GM12892 (cell line): ENCODE measurements around the gene AGRN.
"Not testable (repeated sequence)": the region's sequence is repeated elsewhere in the genome, so short reads cannot be mapped to it uniquely, and the experiment has no call there.

Experiments used
- DNase-seq: peaks from one replicate; pipeline ENCODE4 v3.0.0; 2011; ENCODE audit not compliant: insufficient read length
- FAIRE-seq: peaks from 2 replicates; lab custom pipeline; 2011; peaks lifted over from hg19 to GRCh38; lab: Jason Lieb, UNC
- POLR2A ChIP-seq: IDR thresholded peaks from 2 replicates; pipeline ENCODE4 v1.6.1; 2011; ENCODE audit warnings: low read depth, low read length, control low read depth
- POLR2AphosphoS5 ChIP-seq: IDR thresholded peaks from 2 replicates; pipeline ENCODE4 v1.6.1; 2011; ENCODE audit warnings: low read depth, low read length, control low read depth
- TAF1 ChIP-seq: IDR thresholded peaks from 2 replicates; pipeline ENCODE4 v1.6.1; 2011; ENCODE audit warnings: low read depth, mild to moderate bottlenecking, control low read depth, low read length, borderline replicate concordance

AGRN gene

DNA sequence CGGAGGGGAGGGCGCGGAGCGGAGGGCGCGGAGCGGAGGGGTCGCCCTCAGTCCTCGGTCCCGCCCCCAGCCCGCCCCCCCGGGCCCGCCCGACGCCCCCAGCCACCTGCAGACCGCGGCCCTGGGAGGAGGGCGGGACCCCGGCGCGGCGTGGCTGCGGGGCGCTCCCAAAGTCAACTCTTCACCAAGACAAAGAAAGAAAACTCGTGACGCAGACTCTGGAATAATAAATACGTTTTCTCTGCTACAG lies 21.2 kb upstream of the AGRN start:
- TF ChIP-seq POLR2AphosphoS5, result no peak
- TF ChIP-seq POLR2A, result no peak
- FAIRE-seq, result no peak
- no peak for DNase-seq

DNA sequence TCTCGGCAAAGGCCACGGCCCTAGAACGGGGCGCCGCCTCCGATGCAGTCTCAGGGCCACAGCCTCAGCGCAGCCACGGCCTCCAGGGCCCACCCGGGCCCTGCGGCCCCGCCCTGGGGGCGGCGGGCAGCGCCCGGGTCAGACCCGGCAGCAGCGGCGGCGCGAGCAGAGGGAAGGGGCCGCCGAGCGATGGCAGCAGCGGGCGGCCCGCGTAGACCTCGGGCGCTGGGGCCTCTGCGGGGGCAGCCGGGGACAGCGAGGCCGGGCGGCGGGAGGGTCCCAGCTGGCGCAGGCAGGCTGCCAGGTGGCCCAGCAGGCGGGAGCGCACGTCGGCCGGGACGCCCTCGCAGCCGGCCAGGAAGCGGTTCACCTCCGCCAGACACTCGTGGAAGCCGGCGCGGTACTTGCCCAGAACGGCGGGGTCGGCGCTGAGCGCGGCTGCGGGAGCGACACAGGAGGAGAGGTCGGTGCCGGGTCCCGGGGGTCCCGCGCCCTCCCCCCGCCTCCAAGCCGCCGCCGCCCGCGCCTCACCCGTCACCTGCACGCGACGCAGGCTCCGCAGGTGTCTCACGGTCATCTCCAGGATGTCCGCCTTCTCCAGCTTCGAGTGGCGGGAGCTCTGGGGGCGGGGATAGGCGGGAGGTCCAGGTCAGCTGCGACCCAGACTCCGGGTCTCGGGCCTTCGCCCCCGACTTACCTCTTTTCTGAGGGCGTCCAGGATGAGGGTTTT lies 20.8 kb upstream of the AGRN start:
- no peak for DNase-seq
- no peak for TF ChIP-seq POLR2A
- TF ChIP-seq TAF1, result no peak
- TF ChIP-seq POLR2AphosphoS5, result no peak
- FAIRE-seq, result no peak

DNA sequence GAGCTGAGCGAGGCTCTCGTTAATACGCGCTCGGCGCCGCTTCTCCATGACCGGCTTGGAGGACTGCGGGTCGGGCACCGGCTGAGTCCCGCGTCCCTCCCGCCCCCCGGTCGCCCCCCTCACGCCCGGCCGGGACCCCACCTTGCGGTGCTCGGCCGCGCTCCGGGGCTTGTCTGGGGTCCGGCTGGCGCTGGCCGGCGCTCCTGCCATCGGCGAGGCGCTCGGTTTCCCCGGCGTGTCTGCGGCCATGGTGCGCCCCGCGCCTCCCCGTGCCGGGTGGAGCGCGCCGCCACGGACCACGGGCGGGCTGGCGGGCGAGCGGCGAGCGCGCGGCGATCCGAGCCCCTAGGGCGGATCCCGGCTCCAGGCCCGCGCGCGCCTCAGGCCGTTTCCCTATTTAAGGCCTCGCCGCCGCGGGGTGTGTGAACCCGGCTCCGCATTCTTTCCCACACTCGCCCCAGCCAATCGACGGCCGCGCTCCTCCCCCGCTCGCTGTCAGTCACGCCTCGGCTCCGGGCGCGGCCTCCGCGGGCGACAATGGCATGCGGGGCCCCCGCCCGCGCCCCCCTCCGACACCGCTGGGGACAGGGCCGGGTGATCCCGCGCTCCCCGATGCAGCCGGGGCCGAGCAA lies 20.1 kb upstream of the AGRN start, which contains the start of gene HES4:
Gene HES4 (minus strand): TSS at position 373 of the 632 bp plus-strand sequence. CDS start 124 bp downstream, at position 249.
- FAIRE-seq, result no peak

DNA sequence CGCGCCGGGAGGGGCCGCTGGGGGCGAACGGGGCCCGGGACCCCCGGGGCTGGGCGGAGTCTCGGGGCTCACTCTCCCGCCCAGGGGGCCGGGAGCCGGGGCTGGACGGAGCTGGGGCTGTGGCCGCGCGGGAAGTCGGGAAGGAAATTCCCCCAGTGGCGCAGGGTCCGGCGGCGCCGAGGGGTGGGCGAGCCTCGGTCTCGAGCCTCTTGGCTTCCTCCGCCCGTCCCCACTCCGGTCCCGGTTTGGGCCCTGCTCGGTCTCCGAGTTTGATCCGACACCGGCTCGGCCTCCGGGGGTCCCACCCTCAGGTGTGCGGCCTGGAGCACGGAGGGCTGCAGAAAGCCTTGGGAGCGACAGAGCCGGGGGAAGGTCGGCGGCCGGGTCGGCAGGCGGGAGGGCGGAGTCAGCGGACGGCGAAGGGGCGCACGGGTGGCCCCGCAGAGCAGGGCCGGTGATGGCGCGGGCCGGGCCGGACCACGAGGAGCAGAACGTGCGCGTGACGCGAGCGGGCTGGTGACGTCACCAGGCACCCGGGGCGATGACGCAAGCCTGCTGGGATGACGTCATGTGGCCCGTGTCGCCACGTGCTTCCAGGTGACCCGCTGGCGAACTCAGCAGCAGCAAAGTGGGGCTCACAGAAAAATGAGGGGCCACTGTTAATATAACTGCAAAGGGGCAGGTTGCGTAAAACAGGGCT lies 19.4 kb upstream of the AGRN start:
- TF ChIP-seq TAF1 (no peak), POLR2AphosphoS5 (no peak), POLR2A (no peak)
- DNase-seq (peak; percentile 77), FAIRE-seq (peak; percentile 67)

More for the DNA sequence above, 20.1 kb upstream of the AGRN start, which contains the start of gene HES4:
- no peak for TF ChIP-seq TAF1
- DNase-seq, result no peak

DNA sequence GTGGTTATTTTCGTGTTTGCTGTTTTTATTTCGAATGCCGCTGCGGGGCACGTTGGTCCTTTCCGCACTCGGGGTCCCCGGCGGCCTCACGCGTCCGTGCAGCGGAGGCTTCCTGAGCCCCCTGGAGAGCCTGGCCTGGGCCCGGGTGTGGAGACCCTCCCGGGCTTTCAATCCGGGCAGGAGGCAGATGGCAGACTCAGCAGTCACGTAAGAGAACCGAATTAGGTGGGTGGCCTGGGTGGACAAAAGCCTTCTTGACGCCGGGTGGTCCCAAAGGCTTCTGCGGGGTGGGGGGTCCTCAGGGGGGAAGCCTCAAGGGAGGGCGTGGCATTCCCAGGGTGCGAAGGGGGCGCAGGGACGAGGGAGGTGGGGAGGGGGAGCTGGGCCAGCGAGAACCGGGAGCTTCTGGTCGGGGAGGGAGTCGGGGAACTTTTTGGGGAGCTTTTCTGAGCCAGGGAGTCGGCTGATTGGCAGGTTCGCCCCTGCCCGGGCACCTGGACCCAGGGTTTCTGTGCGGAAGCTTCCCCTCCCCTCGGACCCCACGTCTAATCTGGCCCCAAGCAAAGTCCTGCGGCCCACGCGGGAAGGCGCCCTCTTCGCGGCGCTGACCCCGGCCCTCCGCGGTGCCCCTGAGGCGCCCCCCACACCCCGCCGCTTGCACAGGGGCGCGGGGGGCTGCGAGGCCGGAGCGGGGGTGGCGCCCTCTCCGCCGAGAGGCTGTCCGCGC lies 18.7 kb upstream of the AGRN start:
- no peak for TF ChIP-seq POLR2A
- TF ChIP-seq POLR2AphosphoS5, result no peak
- TF ChIP-seq TAF1, result no peak
- DNase-seq, result no peak
- FAIRE-seq, result no peak

DNA sequence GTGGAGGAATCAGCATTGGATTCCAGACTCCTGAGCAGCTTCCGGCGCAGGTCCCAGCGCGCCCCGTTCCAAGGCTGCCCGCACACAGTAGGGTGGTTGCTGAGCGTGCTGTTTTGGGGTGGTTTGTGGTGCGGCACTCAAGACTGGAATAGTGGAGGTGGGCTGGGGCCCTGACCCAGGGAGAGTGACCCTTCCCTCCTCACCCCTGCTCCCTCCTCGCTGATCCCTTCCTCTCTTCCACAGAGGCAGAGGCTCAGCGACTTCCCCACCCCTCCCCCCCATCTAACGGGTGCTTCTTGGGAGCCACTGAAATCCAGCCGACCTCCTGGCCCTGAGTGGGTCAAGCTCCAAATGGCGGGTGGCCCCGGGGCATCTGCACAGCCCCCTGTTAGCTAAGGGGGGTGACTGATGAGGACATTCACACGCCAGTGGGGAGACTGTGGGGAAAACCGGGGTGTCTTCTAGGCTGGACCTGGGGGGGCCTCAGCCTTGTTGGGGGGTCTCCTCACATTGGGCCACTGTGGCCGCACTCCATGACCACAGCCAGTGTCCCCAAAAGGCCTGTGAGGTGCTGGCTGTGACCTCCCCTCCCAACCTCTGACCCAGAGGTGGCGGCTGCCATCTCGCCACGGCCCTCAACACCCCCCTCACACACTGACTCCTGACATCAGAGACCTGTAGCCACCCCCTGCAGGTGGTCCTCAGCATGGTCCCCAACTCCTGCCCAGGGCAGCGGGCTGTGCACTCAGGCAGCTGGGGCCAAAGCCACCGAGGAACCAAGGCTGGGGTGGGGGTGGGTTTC lies 16.1 kb upstream of the AGRN start:
- no peak for TF ChIP-seq TAF1
- TF ChIP-seq POLR2A, result no peak
- no peak for TF ChIP-seq POLR2AphosphoS5
- DNase-seq (no peak), FAIRE-seq (no peak)

DNA sequence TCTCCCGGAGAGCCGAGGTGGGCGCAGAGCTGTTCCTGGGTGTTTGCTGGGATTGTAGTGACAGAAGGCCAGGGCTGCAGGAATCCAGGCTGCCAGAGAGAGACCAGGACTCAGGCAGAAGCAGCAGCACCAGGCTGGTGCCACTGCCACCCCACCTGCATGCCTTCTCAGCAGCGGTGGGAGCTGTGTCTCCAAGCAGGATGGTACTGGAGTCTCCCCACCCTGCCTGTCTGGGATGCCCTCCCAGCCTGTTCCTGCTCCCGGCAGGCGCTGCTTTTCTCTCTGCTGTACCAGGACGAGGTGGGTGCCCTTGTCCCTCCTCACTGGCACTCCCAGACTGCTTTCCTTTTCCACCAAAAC lies 15.5 kb upstream of the AGRN start:
- DNase-seq, result no peak
- TF ChIP-seq POLR2AphosphoS5 (no peak), TAF1 (no peak), POLR2A (no peak)
- FAIRE-seq, result no peak

DNA sequence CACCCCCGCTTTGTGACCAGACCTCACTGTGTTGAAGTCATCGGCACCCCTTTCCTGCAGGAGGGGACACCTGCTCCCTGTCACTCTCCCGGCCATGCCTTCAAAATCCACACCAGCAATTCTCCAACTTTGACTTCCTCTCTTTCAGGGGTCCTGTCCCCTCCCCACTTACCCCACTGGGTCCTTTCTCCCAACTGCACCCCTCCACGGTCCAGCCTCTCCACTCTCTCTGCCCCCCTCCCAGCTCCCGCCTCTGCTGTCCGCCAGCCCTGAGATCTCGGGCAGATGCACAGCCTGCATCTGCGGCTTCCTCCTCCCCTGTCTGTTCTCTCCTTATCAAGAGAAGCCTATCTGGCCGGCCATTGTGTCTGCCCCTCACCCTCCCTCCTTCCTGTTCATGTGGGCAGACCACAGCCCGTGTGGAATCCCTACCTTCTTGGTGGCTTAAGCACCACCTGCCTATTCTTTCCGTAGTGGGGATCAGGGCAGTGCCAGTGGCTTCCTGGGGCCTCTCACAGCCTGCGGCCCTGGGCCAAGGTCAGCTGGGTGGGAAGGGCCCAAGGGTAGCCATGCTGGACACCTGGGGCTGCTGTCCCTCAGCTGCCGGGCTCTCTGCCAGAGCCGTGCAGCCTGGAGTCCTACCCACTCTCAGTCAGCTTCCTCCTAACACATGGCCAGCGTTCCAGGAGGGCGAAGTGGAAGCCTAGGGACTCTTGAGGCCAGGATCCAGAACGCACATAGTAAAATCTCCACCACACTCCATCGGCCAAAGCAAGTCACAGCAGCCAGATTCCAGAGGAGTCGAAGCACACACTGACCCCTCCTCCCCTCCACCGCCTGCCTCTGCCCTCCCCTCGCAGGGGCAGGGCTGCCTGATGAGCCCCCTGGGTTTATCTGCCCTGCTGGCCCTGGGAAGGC lies 14.9 kb upstream of the AGRN start:
- TF ChIP-seq POLR2A (no peak), POLR2AphosphoS5 (no peak), TAF1 (no peak)
- FAIRE-seq (peak; percentile 17), DNase-seq (no peak)

DNA sequence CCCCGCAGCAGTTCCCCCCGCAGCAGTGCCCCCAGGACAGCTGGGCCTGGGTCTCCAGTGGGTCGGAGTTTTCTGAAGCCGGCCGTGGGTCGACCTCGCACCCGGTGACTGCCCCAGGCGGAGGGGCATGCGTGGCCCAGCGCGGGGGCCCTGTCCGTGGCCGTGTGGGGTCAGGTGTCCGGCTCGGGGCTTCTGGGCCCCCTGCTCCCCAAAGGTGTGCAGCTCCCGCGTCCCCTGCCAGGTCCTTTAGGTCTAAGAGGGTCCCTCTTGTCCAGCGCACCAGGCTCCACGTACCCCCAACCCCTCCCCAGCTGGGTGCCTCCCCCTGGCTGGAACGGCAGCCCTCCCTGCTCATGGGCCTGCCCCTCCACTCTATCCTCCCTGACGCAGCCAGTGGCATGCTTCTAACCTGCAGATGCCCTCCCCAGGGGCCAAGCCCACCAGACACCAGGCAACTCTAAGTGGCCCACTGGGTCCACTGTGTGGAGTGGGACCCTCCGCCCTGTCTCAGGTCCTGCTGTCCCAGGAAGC lies 14.1 kb upstream of the AGRN start:
- no peak for TF ChIP-seq TAF1
- no peak for TF ChIP-seq POLR2AphosphoS5
- no peak for TF ChIP-seq POLR2A
- FAIRE-seq, result no peak
- no peak for DNase-seq

DNA sequence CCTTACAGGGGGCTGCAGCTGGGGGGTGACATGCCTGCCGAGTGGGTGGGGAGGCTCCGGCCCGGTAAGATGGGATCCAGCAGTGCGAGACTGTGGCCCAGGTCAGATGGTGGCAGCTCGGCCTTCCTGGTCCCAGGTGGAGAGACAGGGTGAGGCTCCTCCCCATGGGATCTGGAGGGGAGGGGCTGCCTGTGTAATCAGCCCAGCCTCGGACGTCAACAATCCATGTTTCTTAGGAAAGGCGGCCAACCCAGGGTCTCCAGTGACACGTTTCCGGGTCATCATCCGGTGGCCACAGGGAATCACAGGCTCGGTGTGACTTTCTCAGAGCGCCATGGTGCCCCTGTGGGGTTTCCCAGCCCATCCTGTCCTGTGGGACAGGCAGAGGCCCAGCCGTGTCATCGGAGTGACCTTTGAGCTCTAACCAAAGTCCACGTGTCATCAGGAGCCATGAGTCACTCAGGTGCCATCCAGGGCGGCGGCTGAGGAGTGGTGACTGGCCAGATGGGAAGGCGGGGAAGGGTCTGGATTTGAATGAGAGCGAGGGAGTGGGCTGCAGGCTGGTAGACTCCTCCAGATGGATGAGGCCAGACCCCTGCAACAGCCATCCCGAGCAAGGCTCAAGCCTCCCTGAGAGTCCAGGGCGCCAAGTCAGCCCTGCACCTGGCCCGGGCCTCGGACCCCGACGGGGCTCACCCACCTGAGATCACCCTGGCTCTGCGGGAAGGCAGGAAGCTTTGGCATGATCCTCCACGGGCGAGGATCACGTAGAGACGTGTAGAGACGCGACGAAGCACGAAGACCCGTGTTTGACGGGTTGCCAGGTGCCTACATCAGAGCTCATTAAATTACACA lies 13.4 kb upstream of the AGRN start:
- no peak for DNase-seq
- no peak for TF ChIP-seq POLR2AphosphoS5
- no peak for FAIRE-seq

DNA sequence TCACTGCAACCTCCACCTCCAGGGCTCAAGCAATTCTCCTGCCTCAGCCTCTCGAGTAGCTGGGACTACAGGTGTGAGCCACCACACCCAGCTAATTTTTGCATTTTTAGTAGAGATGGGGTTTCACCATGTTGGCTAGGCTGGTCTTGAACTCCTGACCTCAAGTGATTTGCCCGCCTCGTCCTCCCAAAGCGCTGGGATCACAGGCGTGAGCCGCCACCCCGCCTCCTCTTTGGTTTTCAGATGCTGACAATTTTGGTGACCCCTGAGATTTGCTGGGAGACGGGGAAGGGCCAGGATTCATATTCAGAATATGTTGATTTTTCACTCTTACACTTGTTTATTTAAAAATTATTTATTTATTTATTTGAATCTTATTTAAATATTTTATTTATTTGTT lies 9.8 kb upstream of the AGRN start:
- not testable (repeated sequence) for DNase-seq, FAIRE-seq
